ENCODE results near the gene IGSF1.
"Not testable (repeated sequence)": the region's sequence is repeated elsewhere in the genome, so short reads cannot be mapped to it uniquely, and the experiment has no call there.

Gene IGSF1

DNA sequence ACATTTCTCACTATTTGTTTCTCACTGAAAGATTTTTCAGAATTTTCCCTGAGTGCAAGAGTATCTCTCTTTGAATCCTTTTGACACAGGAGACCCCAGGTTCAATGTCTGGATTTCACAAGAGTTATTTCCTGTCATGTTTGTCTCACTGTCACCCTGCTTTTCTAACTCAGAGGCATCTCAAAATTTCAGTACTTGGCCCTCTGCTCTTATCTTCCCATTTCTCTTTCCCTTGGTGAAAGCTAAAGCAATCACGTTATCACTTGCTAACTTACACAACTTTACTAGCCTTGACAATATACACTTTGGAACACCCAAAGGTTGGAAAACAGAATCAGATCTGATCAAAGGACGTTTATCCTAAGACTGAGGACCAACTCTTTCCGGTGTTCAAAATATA, 17.3 kb downstream of the IGSF1 start:
- no peak for DNase-seq

DNA sequence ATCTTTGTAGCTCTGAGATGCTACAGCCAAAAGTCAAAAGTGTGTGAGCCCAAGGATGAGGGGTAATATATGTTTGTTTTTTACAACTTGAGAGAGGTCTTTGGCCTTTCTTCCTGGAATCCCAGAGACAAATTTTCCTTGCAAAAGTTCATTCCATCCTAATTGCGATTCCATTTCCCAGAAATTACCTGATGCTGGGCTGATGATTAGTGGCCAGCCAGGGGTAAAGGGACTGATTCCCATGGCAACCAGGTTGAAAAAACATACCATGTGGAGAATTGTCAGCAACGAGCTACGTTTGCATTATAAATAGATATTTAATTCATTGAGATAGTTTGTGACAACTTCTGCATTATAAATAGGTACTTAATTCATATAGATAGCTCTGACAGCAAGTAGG, 17.8 kb downstream of the IGSF1 start:
- DNase-seq = no peak

GRCh38 chrX:131270080-131270479, 19.0 kb downstream of the IGSF1 start:
- no peak for DNase-seq

DNA sequence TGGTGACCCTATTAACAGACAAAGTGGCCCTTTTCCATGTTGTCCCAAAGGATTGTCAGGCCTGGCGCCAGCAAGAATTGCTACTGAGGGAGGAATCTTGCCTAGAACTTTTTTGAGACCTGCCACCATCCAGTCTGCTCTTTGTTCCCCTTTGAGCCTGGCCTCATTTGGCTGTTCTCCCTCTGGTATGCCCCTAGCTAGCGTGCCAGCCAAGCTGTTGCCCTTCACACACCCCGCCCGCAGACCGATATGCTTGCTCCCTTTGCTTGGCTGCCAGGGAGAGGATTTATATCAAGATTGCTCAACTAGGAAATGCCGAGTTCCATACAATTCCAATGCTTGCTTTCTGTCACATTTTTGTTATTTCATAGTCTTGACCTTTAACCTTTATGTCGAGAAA, 24.4 kb downstream of the IGSF1 start:
- DNase-seq = no peak

DNA sequence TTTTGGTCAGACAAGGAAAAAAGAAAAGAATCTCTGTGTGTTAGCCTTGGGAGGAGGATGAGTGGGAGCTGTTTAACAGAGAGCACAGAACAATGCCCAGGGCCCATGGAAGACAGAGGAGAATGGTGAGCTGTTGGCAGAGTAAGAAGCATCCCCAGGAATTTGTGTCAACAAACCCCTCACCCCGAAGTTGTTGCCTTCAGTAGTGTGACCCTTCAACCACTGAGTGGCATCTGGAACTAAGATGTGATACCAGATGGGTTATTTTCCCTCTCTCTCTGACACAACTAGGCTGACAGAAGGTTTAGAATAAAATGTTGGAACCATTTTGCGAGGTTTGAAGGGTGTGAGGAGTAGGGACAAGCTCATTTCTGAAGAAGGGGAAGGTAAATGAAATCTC, 25.1 kb downstream of the IGSF1 start:
- no peak for DNase-seq

DNA sequence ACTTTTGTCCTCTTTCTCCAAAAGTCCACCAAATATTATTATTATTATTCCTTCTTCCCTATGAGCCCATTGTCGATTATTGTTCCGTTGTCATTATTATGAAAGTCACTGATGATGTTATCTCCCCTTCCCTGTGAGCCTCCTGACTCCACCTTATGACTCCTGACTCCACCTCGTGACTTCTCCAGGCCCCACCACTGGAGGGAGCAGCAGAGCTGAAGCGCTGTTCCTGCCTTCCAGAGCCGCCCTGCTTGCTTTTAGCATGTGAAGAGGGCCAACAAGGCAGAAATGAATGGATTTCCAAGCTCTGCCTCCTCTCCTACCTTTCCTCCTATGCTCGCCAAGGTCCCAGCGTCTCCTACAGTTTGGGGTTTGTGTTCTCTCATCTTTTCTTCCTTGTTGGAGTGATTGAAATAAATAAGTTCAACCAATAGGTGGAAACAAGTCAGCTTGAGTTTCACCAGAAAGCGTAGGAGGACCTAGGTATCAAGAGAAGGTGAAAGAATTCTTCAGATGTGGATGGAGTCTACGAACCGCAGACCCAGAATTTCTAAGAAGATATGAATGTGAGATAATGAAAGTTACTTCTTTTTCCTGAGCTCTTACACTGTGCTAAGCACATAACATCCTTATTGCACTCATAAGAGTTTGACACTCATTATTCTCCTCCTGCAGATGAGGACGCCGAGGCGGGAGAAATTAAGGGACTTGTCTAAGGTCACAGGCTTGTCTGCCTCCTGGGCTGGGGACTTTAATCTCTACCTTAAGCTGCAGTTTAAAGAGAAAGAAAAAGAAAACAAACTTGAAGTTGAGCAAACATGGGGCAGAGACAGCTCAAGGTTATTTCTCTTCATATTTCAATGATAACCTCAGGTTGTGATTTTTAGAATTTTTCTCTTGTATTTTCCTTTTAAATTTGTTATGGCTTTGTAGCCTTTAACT, 26.1 kb downstream of the IGSF1 start:
- DNase-seq = no peak

- DNase-seq = no peak
These were observed 26.9 kb downstream of the IGSF1 start for GRCh38 chrX:131262200-131262599.

GRCh38 chrX:131257367-131257766, 31.7 kb downstream of the IGSF1 start:
- DNase-seq = no peak

DNA sequence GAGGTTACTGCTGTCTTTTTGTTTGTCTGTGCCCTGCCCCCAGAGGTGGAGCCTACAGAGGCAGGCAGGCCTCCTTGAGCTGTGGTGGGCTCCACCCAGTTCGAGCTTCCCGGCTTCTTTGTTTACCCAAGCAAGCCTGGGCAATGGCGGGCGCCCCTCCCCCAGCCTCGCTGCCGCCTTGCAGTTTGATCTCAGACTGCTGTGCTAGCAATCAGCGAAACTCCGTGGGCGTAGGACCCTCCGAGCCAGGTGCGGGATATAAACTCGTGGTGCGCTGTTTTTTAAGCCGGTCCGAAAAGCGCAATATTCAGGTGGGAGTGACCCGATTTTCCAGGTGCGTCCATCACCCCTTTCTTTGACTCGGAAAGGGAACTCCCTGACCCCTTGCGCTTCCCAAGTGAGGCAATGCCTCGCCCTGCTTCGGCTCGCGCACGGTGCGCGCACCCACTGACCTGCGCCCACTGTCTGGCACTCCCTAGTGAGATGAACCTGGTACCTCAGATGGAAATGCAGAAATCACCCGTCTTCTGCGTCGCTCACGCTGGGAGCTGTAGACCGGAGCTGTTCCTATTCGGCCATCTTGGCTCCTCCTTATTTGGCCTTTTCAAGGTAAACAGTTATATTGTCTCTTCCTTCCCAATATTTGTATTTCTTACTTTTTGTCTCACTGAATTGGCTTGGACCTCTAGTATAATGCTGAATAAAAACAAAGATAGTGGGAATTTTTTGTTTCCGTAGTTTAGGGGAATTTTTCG, 37.9 kb downstream of the IGSF1 start:
- DNase-seq = not testable (repeated sequence)

GRCh38 chrX:131239057-131239456, 50.0 kb downstream of the IGSF1 start:
- DNase-seq = no peak

DNA sequence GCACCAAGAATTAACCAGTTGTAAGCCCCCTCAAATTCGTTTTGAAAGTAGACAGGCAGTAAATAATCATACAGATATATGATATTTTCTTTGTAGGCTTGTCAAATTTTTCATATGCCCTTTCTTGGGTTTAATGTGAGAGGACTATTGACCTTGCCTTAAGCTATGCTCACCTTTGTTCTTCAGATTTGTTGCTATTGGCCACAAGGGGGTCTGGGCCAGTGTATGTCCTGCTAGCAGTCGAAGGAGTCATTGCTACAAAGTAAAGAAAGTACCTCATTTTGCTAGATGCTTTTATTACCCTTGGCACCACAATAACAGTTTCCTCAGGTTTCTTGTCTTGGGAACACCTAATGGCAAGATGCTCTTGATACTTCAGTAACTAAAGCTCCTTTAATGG, 51.7 kb downstream of the IGSF1 start:
- DNase-seq = no peak

GRCh38 chrX:131235768-131236545, 53.1 kb downstream of the IGSF1 start:
- DNase-seq = no peak

DNA sequence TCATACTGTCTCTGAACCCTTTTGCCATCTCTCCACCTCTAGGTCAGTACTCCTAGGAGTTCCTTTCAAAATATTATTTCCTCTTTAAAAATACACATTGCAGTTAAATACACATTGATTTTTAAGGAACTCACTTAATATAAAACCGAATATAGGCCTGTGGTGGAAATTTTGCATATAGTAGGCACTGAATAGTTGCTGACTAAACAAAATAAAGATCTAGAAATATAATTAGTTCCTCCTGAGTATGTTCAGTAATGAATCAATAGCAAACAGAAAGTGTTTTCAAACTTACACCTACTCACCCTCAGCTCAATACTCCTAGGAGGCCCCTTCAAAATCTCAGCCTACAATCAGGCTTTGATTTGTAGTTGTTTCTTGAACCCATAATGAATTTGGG, 61.5 kb downstream of the IGSF1 start:
- DNase-seq = no peak

GRCh38 chrX:131226591-131226990, 62.5 kb downstream of the IGSF1 start:
- no peak for DNase-seq

DNA sequence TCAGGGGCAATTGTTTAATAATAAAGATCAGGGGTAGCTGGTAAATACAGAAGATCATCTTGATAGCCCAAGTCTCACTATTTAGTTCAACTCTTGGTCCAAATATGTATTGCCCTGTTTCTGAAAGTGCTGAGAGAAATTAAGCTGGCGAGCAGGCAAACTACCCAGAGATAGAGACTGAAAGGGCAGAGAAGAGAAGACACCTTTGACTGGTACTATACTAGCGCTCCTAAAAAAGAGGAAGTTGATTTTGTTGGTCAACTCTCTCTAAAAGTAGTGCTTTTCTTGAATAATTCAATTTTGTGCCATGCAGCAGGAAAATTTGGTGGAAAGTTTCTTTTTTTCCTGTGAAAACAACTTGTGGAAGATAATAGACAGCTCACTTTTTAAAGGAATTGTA, 64.0 kb downstream of the IGSF1 start:
- DNase-seq = no peak

All from fibroblast of skin of scalp (primary cell).